HEK293 (cell line): ENCODE measurements around the gene EXTL1.

Source experiments
- GLI4 ChIP-seq: fragments of 450-650 bp; formaldehyde crosslinking; IDR thresholded peaks from 2 replicates; pipeline ENCODE4 v1.5.1; 2016; ENCODE audit warnings: missing biosample characterization, missing genetic modification characterization
- INSM2 ChIP-seq: fragments of 450-650 bp; formaldehyde crosslinking; IDR thresholded peaks from 2 replicates; pipeline ENCODE4 v1.5.1; 2016; ENCODE audit warnings: missing biosample characterization, missing genetic modification characterization
- PATZ1 ChIP-seq: fragments of 450-650 bp; formaldehyde crosslinking; IDR thresholded peaks from 2 replicates; pipeline ENCODE4 v1.5.1; 2016; ENCODE audit warnings: missing biosample characterization, missing genetic modification characterization
- PRDM4 ChIP-seq: fragments of 450-650 bp; formaldehyde crosslinking; IDR thresholded peaks from 2 replicates; pipeline ENCODE4 v1.5.1; 2017; ENCODE audit warnings: missing biosample characterization, missing genetic modification characterization
- SCRT2 ChIP-seq: fragments of 450-650 bp; formaldehyde crosslinking; IDR thresholded peaks from 2 replicates; pipeline ENCODE4 v1.5.1; 2016; ENCODE audit warnings: missing biosample characterization, missing genetic modification characterization
- SP7 ChIP-seq: fragments of 450-650 bp; formaldehyde crosslinking; IDR thresholded peaks from 2 replicates; pipeline ENCODE4 v1.5.1; 2016; ENCODE audit warnings: missing biosample characterization, missing genetic modification characterization
- ZBTB26 ChIP-seq: fragments of 450-650 bp; formaldehyde crosslinking; optimal IDR thresholded peaks from 2 replicates; pipeline ENCODE3; 2016; ENCODE audit warnings: missing biosample characterization, mild to moderate bottlenecking, missing genetic modification characterization
- ZFHX2 ChIP-seq: fragments of 450-650 bp; formaldehyde crosslinking; conservative IDR thresholded peaks from 2 replicates; pipeline ENCODE4 v1.5.1; 2016; ENCODE audit warnings: missing biosample characterization, missing genetic modification characterization
- ZFP41 ChIP-seq: fragments of 450-650 bp; formaldehyde crosslinking; IDR thresholded peaks from 2 replicates; pipeline ENCODE4 v1.5.1; 2016; ENCODE audit warnings: missing biosample characterization, missing genetic modification characterization, borderline replicate concordance
- ZFP69B ChIP-seq: fragments of 450-650 bp; formaldehyde crosslinking; IDR thresholded peaks from 2 replicates; pipeline ENCODE4 v1.5.1; 2016; ENCODE audit warnings: missing biosample characterization, missing genetic modification characterization
- ZNF202 ChIP-seq: fragments of 450-650 bp; formaldehyde crosslinking; IDR thresholded peaks from 2 replicates; pipeline ENCODE4 v1.5.1; 2016; ENCODE audit warnings: missing biosample characterization, missing genetic modification characterization, borderline replicate concordance
- ZNF214 ChIP-seq: fragments of 450-650 bp; formaldehyde crosslinking; IDR thresholded peaks from 2 replicates; pipeline ENCODE4 v1.5.1; 2017; ENCODE audit warnings: missing biosample characterization, mild to moderate bottlenecking, missing genetic modification characterization, borderline replicate concordance
- ZNF274 ChIP-seq, 2 experiments: fragments of 200-500 bp in 1 of 2; fragments of 450-650 bp in 1 of 2; sonication (Bioruptor generic) in 1 of 2; formaldehyde crosslinking in 1 of 2; IDR thresholded peaks; 2 replicates each; pipeline versions ENCODE4 v1.5.1 to v1.6.1; 2014 to 2016; ENCODE audit warnings: borderline replicate concordance in 1 of 2, inconsistent platforms in 1 of 2, low read length in 1 of 2, missing biosample characterization in 1 of 2, missing genetic modification characterization in 1 of 2
- ZNF391 ChIP-seq: fragments of 450-650 bp; formaldehyde crosslinking; IDR thresholded peaks from 2 replicates; pipeline ENCODE4 v1.5.1; 2016; ENCODE audit warnings: low read depth, missing biosample characterization, missing genetic modification characterization, borderline replicate concordance
- ZNF423 ChIP-seq: fragments of 450-650 bp; formaldehyde crosslinking; IDR thresholded peaks from 2 replicates; pipeline ENCODE4 v1.5.1; 2016; ENCODE audit warnings: missing biosample characterization, missing genetic modification characterization
- ZNF530 ChIP-seq: fragments of 450-650 bp; formaldehyde crosslinking; IDR thresholded peaks from 2 replicates; pipeline ENCODE4 v1.5.1; 2016; ENCODE audit warnings: low read depth, missing biosample characterization, missing genetic modification characterization
- ZNF549 ChIP-seq: fragments of 450-650 bp; IDR thresholded peaks from 2 replicates; pipeline ENCODE4 v1.5.1; 2018; ENCODE audit warnings: missing biosample characterization, missing genetic modification characterization, mild to moderate bottlenecking, inconsistent platforms, moderate library complexity
- ZNF560 ChIP-seq: fragments of 450-650 bp; formaldehyde crosslinking; IDR thresholded peaks from 2 replicates; pipeline ENCODE4 v1.5.1; 2017; ENCODE audit warnings: missing biosample characterization, missing genetic modification characterization, borderline replicate concordance
- ZNF654 ChIP-seq: fragments of 450-650 bp; formaldehyde crosslinking; IDR thresholded peaks from 2 replicates; pipeline ENCODE4 v1.5.1; 2016; ENCODE audit warnings: low read depth, missing biosample characterization, missing genetic modification characterization
- ZNF670 ChIP-seq: fragments of 450-650 bp; formaldehyde crosslinking; IDR thresholded peaks from 2 replicates; pipeline ENCODE4 v1.5.1; 2016; ENCODE audit warnings: missing biosample characterization, missing genetic modification characterization, low read depth
- ZNF692 ChIP-seq: fragments of 450-650 bp; formaldehyde crosslinking; IDR thresholded peaks from 2 replicates; pipeline ENCODE4 v1.5.1; 2016; ENCODE audit warnings: missing biosample characterization, missing genetic modification characterization
- ZNF792 ChIP-seq: fragments of 450-650 bp; formaldehyde crosslinking; IDR thresholded peaks from 2 replicates; pipeline ENCODE4 v1.5.1; 2016; ENCODE audit warnings: missing biosample characterization, missing genetic modification characterization
- ZNF830 ChIP-seq: fragments of 450-650 bp; IDR thresholded peaks from 2 replicates; pipeline ENCODE4 v1.5.0; 2018; ENCODE audit warnings: missing biosample characterization, missing genetic modification characterization, low read depth, mild to moderate bottlenecking, moderate library complexity
- ZNF837 ChIP-seq: fragments of 450-650 bp; formaldehyde crosslinking; IDR thresholded peaks from 2 replicates; pipeline ENCODE4 v1.5.1; 2016; ENCODE audit warnings: missing biosample characterization, missing genetic modification characterization
- ZSCAN18 ChIP-seq: fragments of 450-650 bp; formaldehyde crosslinking; IDR thresholded peaks from 2 replicates; pipeline ENCODE4 v1.5.1; 2016; ENCODE audit warnings: missing biosample characterization, missing genetic modification characterization
- ZSCAN30 ChIP-seq: fragments of 450-650 bp; IDR thresholded peaks from 2 replicates; pipeline ENCODE4 v1.5.1; 2018; ENCODE audit warnings: missing biosample characterization, mild to moderate bottlenecking, missing genetic modification characterization, moderate library complexity
- ZXDB ChIP-seq: fragments of 450-650 bp; formaldehyde crosslinking; IDR thresholded peaks from 2 replicates; pipeline ENCODE4 v1.5.1; 2016; ENCODE audit warnings: missing biosample characterization, missing genetic modification characterization

EXTL1 gene

GRCh38 chr1:26035959-26036755, 14.6 kb downstream of the EXTL1 start (continued):
- no peak for TF ChIP-seq ZNF202 (tag by site-specific recombination)
- TF ChIP-seq ZSCAN18 (tag by site-specific recombination) = no peak
- no peak for TF ChIP-seq ZNF560
- TF ChIP-seq ZNF423 = no peak
- TF ChIP-seq INSM2 (tag by site-specific recombination) = no peak
- peak; percentile 72; the same call in 1 of the 2 replicates for TF ChIP-seq ZSCAN30 (tag by site-specific recombination)
- no peak for TF ChIP-seq ZNF214 (tag by site-specific recombination)
- TF ChIP-seq ZNF549 (tag by site-specific recombination) = no peak
- no peak for TF ChIP-seq ZNF792 (tag by site-specific recombination)
- TF ChIP-seq ZNF530 (tag by site-specific recombination) = no peak
- TF ChIP-seq ZNF692 (tag by site-specific recombination) = peak; percentile 53; the same call in 1 of the 2 replicates
- TF ChIP-seq GLI4 = no peak
- peak; percentile 69 for TF ChIP-seq PATZ1 (tag by site-specific recombination)
- peak; percentile 41 for TF ChIP-seq ZFHX2
- no peak for TF ChIP-seq ZFP41
- peak; percentile 42 for TF ChIP-seq ZBTB26 (tag by site-specific recombination)
- peak; percentile 32; the same call in 1 of the 2 replicates for TF ChIP-seq ZNF391 (tag by site-specific recombination)
- TF ChIP-seq ZNF654 (tag by site-specific recombination) = peak; percentile 80
- TF ChIP-seq SP7 (tag by site-specific recombination) = peak; percentile 32; the same call in 1 of the 2 replicates
- no peak for TF ChIP-seq ZNF670
- peak; percentile 1 for TF ChIP-seq ZFP69B (tag by site-specific recombination)
- no peak for TF ChIP-seq ZXDB (tag by site-specific recombination)
- no peak for TF ChIP-seq ZNF837 (tag by site-specific recombination)
- TF ChIP-seq PRDM4 (tag by site-specific recombination) = no peak
- no peak for TF ChIP-seq ZNF830 (tag by site-specific recombination)
- TF ChIP-seq SCRT2 (tag by site-specific recombination) = peak; percentile 74
- TF ChIP-seq ZNF274 (IDR thresholded peaks at IDR 0.05; ENCODE audit: low read length) = no peak
- TF ChIP-seq ZNF274 (tag by site-specific recombination; IDR thresholded peaks at IDR 0.05; ENCODE audit: borderline replicate concordance) = no peak
